NOMO-1 treated with dmso at 0.1 percent for 144 hours (cell line): ENCODE results near the gene FAM76A.
"Not testable (repeated sequence)": the region's sequence is repeated elsewhere in the genome, so short reads cannot be mapped to it uniquely, and the experiment has no call there.

Experiments
- DNase-seq: peaks from one replicate; lab custom pipeline; 2025; ENCODE audit not compliant: unreplicated experiment; lab: John Stamatoyannopoulos, UW

The FAM76A gene

DNA sequence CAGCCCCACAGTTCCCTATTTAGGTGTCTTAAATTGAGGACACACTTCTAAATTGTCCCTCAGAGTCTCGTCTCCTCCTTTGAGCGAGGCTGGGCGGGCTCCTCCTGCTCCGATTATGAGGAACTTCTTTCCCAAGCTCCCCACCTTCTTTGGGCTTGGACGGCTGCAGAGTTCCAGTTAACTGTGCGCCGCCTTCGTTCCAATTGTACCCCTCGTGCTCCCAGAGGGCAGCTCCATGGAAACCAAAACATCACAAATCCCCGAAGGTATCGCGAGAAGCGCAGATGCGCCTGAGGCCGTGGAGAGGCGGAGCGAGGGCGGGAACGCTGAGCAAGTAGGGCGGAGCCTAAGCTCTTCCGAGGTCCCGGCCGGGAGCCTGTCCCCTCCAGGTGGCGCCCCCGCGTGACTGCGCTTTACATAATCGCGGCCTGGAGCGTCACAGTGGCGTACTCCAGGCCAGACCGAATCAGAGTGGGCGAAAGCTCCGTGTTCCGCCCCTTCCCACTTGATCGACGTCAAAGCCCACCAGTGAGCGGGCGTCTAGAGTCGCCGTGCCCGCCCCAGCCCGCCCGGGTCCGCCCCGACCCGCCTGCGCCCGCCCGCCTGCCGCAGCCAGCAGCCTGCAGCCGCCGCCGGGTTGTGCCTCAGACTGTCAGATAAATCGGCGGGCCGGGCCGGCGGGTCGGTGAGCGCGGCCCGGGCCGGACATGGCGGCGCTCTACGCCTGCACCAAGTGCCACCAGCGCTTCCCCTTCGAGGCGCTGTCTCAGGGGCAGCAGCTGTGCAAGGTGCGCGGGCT, at the start of gene FAM76A:
TSS of gene FAM76A (plus strand) at position 588 of the 799 bp plus-strand sequence. CDS start at position 708, 120 bp downstream.
- peak; percentile 98 for DNase-seq

DNA sequence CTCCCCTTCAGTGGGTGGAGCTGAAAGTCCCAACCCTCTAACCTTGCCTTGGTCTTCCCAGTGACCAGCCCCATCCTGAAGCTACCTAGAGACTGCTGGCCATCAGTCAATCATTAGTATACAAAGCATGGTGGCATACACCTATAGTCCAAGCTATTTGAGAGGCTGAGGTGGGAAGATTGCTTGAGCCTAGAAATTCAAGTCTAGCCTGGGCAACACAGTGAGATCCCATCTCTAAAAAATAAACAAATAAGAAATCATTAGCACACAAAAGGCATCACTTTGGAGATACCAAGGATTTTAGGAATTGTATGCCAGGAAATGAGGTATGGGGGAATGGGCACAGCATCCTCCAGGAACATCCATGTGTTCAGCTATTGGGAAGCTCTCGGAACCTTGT, 49.4 kb upstream of the FAM76A start:
- DNase-seq, result no peak

DNA sequence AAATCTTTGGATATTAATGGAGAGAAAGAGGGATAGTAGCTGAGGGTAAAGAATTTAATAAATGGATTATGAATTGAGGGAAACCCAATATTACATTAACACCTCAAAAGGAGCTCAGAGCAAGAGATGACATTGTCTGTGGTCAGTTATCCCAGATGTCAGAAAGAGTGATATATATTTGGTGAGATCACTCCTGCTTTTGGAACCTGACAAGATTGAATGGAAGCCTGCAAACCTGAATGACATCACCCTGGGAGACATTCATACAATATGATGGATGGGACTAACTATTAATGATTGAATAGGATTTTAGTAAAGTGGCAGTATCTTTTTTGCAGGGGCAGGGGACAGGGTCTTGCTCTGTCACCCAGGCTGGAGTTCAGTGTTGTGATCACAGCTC, 47.0 kb upstream of the FAM76A start:
- DNase-seq, result no peak

DNA sequence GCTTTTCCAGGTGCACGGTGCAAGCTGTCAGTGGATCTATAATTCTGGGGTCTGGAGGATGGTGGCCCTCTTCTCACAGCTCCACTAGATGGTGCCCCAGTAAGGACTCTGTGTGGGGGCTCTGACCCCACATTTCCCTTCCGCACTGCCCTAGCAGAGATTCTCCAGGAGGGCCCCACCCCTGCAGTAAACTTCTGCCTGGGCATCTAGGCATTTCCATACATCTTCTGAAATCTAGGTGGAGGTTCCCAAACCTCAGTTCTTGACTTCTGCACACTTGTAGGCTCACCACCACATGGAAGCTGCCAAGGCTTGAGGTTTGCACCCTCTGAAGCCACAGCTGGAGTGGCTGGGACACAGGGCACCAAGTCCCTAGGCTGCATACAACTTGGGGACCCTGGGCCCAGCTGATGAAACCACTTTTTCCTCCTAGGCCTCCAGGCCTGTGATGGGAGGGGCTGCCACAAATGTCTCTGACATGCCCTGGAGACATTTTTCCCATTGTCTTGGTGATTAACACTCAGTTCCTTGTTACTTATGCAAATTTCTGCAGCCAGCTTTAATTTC, 45.5 kb upstream of the FAM76A start:
- DNase-seq, result not testable (repeated sequence)

DNA sequence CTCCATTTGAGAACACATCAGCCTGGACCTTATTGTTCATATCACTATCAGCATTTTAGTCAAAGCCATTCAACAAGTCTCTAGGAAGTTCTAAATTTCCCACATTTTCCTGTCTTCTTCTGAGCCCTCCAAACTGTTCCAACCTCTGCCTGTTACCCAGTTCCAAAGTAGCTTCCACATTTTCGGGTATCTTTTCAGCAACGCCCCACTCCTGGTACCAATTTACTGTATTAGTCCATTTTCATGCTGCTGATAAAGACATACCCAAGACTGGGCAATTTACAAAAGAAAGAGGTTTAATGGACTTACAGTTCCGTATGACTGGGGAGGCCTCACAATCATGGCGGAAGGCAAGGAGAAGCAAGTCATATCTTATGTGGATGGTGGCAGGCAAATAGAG, 44.2 kb upstream of the FAM76A start:
- DNase-seq, result not testable (repeated sequence)

DNA sequence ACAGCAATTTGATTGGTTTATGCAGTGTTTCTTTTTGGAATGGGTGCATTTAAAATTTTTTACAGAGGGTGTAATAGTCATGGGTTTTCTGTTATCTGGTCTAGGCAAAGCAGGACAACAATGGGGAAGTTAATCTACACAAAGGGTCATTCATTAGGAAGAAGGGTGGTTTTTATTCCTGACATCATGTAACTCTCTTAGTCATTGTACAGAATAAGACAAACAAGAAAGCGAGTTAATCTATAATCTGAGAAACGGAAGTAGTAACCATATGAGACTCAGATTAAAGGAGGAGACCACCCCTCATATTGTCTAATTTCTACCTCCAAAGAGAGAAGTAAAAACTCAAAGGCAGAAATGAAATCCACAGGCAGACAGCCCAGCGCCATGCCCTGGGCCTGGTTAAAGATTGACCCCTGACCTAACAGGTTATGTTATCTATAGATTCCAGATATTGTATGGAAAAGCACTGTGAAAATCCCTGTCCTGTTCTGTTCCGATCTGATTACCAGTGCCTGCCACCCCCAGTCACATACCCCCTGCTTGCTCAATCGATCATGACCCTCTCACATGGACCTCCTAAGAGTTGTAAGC, 43.3 kb upstream of the FAM76A start:
- no peak for DNase-seq

DNA sequence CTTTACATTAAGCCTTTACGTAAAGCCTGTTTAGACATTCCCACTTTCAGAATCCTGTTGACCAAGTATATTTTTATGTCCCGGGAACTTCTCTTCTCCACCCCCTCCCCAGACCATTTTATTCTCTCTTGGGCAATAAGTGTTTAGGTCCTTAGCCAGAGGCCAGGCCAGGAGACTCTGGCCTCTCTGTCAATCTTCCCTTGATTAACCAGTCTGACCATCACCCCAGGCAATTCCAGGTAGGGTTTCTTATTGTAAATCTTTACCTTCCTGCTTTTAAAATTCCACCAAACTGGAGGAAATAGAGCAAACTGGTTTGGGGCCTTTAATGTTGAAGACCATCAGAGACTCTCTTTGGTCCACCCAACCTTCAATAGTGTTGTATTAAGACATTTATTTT, 41.6 kb upstream of the FAM76A start:
- no peak for DNase-seq

DNA sequence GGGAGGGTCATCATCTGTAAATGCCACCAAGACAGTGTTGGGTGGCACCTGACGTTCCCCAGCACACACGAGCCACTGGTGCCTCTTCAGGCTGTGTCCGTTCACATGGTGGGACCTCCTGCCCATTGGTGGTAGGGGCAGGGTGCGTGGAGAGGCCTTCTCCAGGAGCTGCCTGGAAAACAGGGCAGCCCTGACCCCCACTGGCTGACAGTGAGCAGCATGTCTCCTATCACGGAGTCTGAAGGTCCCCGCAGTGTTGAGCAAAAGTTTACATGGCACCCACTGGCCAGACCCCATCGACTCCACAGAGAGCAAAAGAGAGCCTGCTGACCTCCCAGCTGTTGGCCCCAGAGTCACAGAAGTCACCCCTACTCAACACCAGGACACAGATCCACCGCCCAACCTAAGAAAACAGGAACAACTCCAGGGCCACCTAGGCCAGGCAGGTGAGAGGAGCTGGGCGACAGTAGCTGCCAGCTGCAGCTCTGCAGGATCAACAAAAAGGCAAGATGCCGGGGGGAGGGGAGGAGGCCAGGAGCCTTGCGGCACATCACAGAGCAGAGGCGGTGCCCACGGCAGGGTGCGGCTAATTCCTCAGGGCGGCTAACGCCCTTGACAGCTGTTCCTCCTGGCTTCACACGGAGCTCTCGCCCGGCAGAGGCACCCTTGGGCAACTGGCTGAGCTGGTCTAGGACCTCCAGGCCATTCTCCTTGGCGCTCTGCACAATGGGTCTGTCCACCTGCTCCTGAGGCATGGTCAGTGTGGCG, 39.4 kb upstream of the FAM76A start:
- no peak for DNase-seq

DNA sequence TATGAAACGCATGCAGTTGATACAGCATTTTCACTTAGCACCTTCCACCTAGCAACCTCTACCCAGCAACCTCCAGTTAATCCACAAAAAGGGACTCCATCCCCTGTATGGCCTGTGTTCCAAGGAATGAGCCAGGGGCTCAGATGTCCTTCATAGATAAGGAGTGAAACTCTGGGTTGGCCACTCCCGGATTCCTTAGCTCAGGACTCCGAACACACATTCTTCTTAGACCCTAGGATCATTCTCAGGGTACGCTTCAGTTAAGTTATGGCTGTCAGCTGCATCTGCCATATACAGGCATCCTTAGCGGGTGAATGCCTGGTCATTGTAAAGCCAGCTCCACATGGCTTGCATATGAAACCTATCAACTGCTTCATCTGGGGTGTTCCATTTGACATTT, 37.9 kb upstream of the FAM76A start:
- DNase-seq, result no peak

DNA sequence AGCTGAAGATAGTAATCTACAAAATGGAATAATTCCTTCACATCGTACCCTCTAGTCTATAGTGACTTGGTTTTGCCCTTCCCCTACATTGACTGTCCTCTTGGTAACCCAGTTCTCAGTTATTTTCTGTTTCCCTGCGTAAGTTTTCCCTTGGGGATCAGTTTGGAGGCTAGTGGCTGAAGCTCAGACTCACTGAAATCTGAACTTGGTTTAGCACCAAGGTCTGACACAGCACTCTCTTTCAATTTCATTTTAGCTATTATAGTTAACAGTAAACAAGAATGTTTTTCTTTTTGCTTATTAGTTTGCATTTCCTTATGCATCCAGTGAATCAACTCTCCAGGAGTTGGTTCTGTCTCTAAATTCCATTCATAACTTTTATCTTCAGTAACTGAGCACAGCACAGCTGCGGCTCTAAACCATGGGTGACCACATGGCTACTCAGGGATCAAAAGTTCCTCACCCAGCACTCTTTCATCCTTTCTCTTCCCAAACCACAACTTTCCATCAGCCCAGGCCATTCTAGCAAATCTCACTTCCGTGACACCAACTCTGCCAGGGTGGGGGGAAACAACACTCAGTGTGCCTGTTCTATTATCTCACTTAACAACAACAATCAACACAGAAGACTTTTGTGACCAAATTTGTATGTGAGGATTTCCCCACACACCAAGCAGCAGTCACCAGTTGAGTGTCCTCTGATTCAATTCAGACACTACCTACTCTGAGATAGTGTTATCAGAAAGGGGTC, 36.2 kb upstream of the FAM76A start:
- DNase-seq, result no peak

DNA sequence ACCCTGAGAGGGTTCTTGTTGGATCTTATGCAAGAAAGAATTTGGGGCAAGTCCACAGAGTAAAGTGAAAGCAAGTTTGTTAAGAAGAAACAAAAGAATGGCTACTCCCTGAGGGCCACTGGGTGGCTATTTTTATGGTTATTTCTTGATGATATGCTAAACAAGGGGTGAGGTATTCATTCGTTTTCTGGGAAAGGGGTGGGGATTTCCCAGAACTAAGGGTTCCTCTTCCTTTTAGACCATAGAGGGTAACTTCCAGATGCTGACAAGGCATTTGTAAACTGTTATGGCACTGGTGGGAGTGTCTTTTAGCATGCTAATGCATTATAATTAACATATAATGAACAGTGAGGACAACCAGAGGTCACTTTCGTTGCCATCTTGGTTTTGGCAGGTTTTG, 35.6 kb upstream of the FAM76A start:
- DNase-seq, result no peak

DNA sequence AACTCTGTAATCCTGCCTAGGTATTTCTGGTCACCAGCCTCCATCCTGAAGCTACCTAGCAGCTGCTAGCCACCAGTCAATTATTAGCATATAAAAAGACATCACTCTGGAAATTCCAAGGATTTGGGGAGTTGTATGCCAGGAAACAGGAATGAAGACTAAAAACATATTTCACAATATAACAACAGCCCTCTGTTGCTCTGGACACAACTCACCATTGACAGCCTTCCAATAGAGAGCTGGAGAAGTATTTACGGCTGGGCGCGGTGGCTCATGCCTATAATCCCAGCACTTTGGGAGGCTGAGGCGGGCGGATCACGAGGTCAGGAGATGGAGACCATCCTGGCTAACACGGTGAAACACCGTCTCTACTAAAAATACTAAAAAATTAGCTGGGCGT, 28.9 kb upstream of the FAM76A start:
- DNase-seq, result not testable (repeated sequence)

DNA sequence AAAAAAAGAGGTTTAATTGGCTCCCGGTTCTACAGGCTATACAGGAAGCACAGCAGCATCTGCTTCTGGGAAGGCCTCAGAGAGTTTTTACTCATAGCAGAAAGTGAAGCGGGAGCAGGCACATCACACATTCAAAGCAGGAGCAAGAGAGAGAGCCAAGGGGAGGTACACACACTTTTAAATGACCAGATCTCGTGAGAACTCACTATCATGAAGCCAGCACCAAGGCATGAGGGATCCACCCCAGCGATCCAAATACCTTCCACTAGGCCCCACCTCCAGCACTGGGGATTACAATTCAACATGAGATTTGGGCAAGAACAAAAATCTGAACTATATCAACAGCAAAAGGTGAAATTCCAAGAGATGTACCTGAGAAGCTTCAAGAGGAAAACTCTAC, 20.8 kb upstream of the FAM76A start:
- no peak for DNase-seq

DNA sequence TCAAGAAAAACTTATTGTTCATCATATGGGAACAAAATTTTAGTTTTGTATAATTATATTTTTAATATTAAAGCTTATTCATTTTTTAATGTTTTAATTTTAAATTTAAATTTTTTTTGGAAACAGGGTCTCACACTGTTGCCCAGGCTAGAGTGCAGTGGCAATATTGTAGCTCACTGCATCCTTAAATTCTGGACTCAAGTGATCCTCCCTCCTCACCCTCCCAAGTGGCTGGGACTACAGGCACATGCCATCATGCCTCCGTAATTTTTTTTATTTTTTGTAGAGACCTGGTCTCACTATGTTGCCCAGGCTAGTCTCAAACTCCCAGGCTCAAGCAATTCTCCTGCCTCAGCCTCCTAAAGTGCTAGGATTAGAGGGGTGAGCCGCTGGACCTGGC, 20.2 kb upstream of the FAM76A start:
- DNase-seq, result no peak

DNA sequence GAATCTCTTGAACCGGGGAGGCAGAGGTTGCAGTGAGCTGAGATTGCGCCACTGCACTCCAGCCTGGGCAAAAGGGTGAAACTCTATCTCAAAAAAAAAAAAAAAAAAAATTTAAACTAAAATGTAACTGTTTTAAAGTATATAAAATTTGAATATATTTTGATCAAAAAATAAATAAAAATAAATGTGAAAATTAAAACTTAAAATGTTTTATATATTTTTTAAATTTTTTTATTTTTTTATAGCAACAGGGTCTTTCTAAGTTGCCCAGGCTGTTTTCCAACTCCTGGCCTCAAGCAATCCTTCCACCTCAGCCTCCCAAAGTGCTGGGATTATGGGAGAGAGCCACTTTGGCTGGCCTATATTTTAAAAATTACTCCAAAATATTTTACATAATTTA, 15.2 kb upstream of the FAM76A start:
- no peak for DNase-seq

DNA sequence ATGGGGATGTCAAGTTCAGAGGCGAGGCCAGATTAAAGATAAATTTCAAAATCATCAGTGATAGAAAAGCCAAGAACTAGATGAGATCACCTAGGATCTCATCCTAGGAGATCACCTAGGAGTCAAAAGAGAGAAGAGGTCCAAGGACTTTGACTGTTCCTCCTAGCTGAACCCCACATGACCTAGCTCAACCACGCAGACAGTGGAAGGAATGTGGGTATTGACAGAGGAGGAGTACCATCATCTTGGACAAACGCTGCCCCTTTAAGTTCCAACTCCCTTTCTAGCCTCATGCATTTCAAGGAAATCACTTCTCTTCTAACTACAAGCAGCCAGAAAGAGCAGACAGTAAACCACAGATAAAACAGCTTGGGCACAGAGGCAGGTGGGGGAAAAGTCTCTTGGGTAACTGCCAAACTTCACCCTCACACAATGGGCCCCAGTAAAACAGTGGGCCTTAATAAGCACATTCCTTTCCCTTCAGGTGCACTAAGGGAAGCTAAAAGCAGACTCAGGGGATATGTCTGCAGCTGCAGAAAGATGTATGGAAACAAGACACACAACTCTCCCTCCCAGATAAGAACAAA, 12.5 kb upstream of the FAM76A start:
- DNase-seq, result no peak

DNA sequence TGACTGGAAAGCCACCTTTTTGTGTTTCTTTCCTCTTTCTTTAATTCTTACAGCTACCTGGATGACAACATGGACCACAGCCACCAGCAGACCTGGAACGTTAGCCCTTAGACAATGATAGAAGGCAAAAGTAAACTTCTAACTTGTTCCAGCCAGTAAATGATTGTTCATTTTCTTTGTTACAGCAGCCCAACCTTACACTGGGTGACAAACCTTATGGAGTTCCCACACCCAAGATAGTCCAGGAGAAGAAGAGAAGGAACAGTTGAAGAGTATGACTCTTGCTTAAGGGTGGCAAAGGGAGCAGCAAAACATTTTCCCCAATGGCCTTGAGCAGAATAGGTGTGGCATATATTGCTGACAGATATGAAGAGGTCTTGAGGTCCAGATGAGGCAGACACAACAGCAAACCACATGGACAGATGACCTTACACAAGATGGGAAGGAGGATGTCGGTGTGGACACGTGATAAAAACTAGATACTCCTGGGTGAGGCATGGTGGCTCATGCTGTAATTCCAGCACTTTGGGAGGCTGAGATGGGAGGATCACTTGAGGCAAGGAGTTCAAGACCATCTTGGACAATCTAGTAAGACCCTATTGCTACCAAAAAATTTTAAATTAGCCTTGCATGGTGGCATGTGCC, 11.8 kb upstream of the FAM76A start:
- DNase-seq, result no peak

DNA sequence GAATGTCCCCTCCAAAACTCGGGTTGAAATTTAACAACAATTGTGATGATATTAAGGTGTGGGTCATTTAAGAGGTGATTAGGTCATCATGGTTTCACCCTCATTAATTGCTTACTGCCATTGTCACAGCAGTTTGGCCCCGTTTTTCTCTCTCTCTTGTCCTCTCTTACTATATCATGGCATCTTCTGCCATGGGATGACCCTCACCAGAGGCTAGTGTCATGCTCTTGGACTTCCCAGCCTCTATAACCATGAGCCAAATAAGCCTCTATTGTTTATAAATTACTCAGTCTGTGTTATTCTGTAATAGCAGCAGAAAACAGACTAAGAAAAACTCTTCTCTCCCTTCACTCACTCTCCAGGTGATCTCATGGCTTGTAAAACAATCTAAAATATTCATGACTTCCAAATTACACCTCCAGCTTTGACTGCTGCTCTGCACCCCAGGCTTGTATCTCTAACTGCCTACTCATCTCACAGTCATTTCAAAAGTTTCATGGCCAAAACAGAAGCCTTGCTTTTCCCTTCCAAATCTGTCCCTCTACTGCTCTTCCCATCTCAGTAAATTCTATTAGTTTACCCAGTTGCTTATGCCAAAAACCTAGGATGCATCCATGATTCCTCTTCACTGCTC, 9.4 kb upstream of the FAM76A start:
- no peak for DNase-seq
